Activated CD4-positive, alpha-beta T cell treated with anti-CD3 and anti-CD28 coated beads for 48 hours (primary cell): Measurements from ENCODE around the gene ASIP.
"Not testable (repeated sequence)": the region's sequence is repeated elsewhere in the genome, so short reads cannot be mapped to it uniquely, and the experiment has no call there.

Experiments
- DNase-seq: peaks from one replicate; pipeline ENCODE4 v3.0.0-alpha.2; 2020

Gene ASIP

GRCh38 chr20:34240693-34241615 lies at the start of gene ASIP:
ASIP (plus strand) TSS chr20:34241423; CDS start chr20:34260375, 18,952 bp downstream.
- peak; percentile 11 for DNase-seq

- DNase-seq: no peak
Measured at GRCh38 chr20:34193051-34193450, 48.2 kb upstream of the ASIP start.

GRCh38 chr20:34199183-34199582 lies 42.0 kb upstream of the ASIP start:
- DNase-seq: no peak

GRCh38 chr20:34200023-34200422 lies 41.2 kb upstream of the ASIP start:
- DNase-seq: no peak

- DNase-seq: no peak
Measured at GRCh38 chr20:34201531-34201930, 39.7 kb upstream of the ASIP start.

GRCh38 chr20:34205172-34205880 lies 35.9 kb upstream of the ASIP start:
- DNase-seq: peak; percentile 5

GRCh38 chr20:34209111-34209510 lies 32.1 kb upstream of the ASIP start:
- DNase-seq: no peak

GRCh38 chr20:34210271-34210670 lies 31.0 kb upstream of the ASIP start:
- DNase-seq: no peak

GRCh38 chr20:34211591-34211990 lies 29.6 kb upstream of the ASIP start:
- DNase-seq: no peak

GRCh38 chr20:34213213-34213612 lies 28.0 kb upstream of the ASIP start:
- no peak for DNase-seq

- DNase-seq: peak; percentile 75
Measured at GRCh38 chr20:34215711-34216381, 25.4 kb upstream of the ASIP start.

GRCh38 chr20:34216382-34216742 lies 24.9 kb upstream of the ASIP start:
- DNase-seq: no peak

GRCh38 chr20:34220561-34220960 lies 20.7 kb upstream of the ASIP start:
- DNase-seq: no peak

- DNase-seq: peak; percentile 25
Measured at GRCh38 chr20:34222208-34222607, 19.0 kb upstream of the ASIP start.

- DNase-seq: not testable (repeated sequence)
Measured at GRCh38 chr20:34224251-34224650, 17.0 kb upstream of the ASIP start.

GRCh38 chr20:34231634-34232033 lies 9.6 kb upstream of the ASIP start:
- DNase-seq: no peak

GRCh38 chr20:34232494-34233087 lies 8.6 kb upstream of the ASIP start:
- no peak for DNase-seq

GRCh38 chr20:34233687-34234086 lies 7.5 kb upstream of the ASIP start:
- no peak for DNase-seq

- no peak for DNase-seq
Measured at GRCh38 chr20:34235875-34236274, 5.3 kb upstream of the ASIP start.

- DNase-seq: no peak
Measured at GRCh38 chr20:34237942-34238341, 3.3 kb upstream of the ASIP start.

GRCh38 chr20:34240121-34240520 lies 1.1 kb upstream of the ASIP start:
- no peak for DNase-seq

GRCh38 chr20:34242015-34242414 lies 792 bp downstream of the ASIP start:
- not testable (repeated sequence) for DNase-seq

GRCh38 chr20:34242879-34243278 lies 1.7 kb downstream of the ASIP start:
- DNase-seq: no peak
